GM18951 (cell line): ENCODE measurements around the gene TBC1D4.
"Not testable (repeated sequence)": the region's sequence is repeated elsewhere in the genome, so short reads cannot be mapped to it uniquely, and the experiment has no call there.

Experiments
- POLR2A ChIP-seq: IDR thresholded peaks from 4 replicates; pipeline ENCODE4 v1.6.1; 2011; ENCODE audit warnings: mild to moderate bottlenecking; ENCODE audit not compliant: insufficient read length, insufficient read depth; ENCODE audit errors: extremely low read depth
- in situ Hi-C: fragments of 300-500 bp; cut with MboI; formaldehyde crosslinking; loops from one replicate; pipeline ENCODE4 v1.12.0; 2022; ENCODE audit warnings: low sequenced_read_pairs, mixed read lengths, inconsistent platforms; ENCODE audit not compliant: unreplicated experiment

Gene TBC1D4

DNA sequence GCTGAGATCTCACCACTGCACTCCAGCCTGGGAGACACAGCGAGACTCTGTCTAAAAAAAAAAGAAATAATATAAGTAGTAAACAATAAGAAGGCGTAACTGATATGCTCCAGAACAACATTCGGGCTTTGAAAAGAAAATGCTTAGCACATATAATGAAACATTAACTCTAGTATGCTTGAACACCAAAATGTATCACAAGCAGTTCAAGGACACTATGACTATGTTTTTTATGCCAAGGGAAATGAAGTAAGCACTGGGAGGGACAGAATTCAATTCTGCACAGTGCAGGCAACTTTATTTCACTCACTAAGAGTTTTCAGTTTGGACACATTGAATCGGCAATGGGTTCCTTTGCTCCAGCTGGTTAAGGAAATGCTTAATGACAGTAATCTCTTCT lies 178.7 kb downstream of the TBC1D4 start:
- no peak for TF ChIP-seq POLR2A
- in situ Hi-C loops, result no loop called here

DNA sequence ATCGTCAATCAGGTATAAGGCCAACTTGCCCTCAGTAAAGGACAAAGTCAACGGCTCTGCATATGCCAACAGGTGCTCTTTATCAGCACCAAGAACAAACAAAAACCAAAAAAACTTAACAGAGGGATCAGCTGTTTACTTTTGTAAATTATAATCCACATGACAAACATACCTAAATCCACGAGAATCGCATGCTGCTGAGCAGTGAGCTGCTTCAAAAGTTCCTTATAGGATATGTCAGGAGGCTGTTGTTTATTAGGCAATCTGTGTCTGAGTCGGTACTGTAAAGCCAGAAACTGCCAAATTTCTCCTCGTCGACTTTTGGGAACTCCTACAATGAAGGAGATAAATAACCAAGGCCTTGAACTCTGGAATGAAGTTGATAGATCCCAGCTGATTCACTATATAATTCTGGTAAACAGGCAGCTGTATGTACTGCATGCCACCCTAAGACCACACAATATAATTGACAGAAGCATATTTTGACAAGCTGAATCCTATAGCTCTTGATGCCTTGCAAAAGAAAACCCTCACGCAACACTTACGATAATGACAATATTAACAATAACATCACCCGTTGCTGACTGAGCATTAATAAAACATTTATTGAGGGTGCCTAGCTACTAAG lies 179.8 kb downstream of the TBC1D4 start:
- no peak for TF ChIP-seq POLR2A
- in situ Hi-C loops, result no loop called here

DNA sequence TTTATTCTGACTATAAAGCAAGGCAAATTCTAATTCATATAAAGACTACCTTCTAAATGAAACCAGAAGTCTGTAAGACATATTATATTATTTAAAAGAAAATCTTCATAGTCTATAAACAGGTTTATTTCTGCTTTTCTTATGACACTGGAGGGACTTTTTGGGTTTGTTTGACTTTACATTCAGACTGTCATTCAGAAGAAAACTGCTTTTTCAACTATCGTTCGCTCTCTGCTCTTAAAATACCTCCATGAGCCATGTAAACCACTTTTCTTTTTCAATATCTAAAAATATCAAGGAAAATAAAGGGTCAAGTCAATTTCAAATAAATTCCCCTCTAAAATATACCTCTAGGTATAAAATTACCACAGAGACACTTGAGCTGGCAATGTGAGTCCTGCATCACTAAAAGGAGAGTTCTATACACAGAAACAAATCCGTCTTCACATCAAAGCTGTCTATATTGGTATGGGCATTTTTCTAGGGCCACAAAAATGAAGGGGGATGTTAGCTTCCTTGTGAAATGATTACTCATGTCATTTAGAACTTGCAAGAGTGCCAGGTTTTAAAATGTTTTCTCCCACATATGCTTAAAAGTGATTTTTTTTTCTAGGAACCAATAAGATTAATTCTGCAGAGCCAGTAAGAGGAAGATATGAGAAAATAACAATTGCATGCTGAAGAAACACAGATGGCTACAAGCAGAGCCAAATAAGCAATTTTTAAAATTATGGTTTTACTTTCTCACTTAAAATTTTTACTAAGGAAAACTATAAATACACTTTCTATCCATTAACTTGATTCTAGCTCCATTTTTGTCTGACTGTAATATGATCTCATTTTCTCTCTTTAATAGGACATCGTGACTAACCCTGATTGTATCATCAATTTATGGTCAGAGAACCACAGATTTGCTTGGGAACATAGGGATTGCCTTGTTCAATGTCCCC lies 181.8 kb downstream of the TBC1D4 start:
- in situ Hi-C loops, result no loop called here
- TF ChIP-seq POLR2A, result no peak

DNA sequence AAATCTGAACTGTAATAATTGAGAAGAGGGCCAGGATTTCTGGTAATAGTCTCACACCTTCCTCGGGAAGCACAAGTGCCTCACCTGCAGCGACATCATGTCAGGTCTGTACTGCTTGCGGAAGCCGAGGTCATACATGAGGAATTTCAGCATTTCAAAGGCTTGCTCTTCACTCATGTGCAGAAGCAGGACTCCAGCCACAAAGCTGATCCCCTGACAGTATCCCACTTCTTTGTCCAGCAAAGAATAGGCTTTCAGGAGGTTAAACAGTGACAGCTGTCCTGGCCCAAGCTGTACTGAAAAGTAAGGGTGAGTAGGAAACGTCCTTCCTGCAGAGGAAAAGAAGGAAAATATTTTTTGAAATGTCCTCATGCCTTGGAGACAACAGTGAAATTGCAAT lies 182.7 kb downstream of the TBC1D4 start:
- in situ Hi-C loops, result no loop called here
- no peak for TF ChIP-seq POLR2A

DNA sequence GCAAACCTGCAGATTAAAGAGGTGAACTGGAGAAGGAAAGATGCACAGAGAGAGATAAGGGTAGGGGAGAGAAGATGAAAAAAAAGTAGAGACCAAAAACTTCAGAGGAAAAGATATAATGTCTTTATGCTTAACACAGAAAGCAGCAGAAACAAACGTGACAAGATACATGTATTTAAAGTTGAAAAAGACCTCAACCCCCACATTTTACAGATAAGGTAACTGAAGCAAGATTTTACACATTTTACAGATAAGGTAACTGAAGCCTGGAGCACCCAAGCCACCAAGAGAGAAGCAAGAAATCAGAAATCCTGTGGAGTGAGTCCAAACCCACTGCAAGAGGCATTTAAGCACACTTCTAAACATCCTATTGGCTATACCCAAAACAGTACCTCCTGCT lies 185.3 kb downstream of the TBC1D4 start:
- in situ Hi-C loops, result no loop called here
- TF ChIP-seq POLR2A, result no peak

DNA sequence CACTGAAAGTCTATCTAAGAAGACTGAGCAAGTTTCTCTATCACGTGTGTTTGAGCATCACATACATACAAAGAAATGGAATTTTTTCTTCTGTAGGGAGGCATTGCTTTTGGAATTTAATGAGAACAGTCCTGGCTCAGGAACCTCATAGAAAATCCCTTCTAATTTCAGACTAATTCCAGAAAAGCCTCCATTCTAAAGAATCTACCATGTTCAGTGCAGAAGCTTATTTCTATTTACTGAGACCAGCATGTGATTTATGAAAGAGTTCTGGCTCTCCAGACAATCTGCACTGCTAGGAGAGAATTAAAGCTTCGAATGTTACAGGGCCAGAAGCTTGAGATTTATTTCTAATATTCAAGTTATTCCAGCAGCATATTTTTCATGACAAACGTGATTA lies 186.8 kb downstream of the TBC1D4 start:
- in situ Hi-C loops, result no loop called here
- no peak for TF ChIP-seq POLR2A

DNA sequence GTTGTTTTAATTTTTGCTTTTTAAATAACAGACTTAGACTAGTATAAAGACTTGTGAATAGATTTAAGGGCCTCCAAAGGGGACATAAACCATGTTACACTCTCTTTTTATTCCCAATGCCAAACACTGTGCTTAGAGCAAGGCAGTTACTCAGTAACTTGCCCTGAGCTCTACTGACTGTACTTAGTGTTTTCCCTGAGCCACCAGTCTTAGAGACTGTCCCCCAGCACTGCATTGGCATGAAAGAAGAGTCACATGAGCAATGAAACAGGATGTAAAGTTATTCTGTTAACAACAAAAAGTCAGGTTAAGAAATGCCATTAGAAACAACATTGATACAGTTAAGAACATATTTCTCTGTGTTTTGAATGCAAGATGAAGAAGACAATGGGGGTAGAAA lies 187.9 kb downstream of the TBC1D4 start:
- no peak for TF ChIP-seq POLR2A
- in situ Hi-C loops, result no loop called here

DNA sequence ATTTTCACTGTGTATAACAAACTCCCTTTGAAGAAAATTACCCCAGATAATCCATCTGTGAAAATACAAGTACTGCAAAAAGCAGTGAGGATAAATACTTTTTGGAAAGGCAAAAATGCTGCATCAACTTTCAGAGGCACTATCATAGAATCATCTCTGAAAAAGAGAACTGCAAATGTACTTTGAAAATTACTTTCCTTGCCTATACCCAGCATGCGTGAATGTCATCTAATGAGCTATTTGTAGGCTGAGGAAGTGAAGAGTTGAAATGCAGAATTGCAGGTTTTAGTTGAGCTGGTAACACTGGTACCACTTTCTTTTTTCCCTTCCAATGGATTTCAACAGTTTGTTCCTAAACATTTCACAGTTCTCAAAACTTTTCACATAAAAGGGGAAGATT lies 196.7 kb downstream of the TBC1D4 start:
- no peak for TF ChIP-seq POLR2A
- in situ Hi-C loops, result no loop called here

DNA sequence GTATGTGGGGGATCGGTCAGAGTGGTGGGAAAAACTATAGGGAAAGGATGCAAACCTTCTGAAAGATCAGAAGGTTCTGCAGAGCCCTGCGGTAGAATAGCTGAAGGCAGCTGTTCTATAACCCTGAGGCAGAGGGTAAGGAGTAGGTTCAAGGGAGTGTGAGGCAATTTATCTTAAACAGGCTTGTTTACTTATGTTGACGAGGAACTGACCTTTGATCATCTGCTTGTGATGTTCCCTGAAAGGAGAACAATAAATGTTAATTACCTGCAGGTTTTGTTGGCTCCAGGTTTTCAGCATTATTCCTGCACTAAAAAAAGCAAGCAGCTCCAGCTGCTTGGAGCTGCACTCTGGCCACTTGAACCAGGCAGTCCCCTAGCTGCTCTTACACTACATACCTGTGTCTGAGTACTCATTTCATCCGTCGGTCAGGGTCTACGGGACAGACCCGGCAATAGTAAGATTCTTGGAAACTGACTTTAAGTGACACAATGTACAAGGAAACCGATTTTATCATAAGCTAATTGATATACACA lies 202.1 kb downstream of the TBC1D4 start:
- TF ChIP-seq POLR2A, result no peak
- in situ Hi-C loops, result no loop called here

DNA sequence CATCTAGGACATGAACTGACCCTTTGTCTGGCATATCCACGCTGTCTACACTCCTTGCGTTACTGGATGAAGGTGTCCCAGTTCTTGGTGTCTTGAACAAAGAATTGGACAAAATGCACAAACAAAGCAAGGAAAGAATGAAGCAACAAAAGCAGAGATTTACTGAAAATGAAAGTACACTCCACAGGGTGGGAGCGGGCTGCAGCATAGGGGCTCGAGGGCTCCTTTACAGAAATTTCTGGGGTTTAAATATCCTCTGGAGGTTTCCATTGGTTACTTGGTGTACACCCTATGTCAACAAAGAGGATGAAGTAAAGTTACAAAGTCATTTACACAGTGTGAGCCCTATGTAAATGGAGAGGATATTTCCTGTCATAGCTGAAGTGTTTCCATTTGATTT lies 208.3 kb downstream of the TBC1D4 start:
- in situ Hi-C loops, result not testable (repeated sequence)

DNA sequence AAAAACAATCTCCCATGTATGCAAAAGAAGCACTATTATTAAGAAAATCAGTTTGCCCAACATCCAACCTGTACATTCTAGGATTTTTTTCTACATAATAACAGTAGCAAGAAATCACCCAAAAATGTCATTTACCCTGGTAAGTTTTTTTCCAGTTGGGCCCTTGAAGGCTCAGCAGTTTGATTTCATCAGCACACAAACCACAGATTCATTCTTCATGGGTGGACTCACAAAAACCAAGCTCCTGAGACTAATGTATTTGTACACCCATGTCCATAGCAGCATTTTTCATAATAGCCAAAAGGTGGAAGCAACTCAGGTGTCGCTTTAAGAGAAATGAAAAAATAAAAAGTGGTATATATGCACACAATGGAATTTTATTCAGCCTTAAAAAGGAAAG lies 210.1 kb downstream of the TBC1D4 start:
- in situ Hi-C loops, result no loop called here
- no peak for TF ChIP-seq POLR2A

DNA sequence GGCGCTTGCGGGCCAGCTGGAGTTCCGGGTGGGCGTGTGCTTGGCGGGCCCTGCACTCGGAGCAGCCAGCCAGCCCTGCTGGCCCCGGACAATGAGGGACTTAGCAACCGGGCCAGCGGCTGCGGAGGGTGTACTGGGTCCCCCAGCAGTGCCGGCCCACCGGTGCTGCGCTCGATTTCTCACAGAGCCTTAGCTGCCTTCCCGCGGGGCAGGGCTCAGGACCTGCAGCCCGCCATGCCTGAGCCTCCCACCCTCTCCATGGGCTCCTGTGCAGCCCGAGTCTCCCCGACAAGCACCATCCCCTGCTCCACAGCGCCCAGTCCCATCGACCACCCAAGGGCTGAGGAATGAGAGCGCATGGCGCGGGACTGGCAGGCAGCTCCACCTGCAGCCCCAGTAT lies 213.5 kb downstream of the TBC1D4 start:
- in situ Hi-C loops, result not testable (repeated sequence)

DNA sequence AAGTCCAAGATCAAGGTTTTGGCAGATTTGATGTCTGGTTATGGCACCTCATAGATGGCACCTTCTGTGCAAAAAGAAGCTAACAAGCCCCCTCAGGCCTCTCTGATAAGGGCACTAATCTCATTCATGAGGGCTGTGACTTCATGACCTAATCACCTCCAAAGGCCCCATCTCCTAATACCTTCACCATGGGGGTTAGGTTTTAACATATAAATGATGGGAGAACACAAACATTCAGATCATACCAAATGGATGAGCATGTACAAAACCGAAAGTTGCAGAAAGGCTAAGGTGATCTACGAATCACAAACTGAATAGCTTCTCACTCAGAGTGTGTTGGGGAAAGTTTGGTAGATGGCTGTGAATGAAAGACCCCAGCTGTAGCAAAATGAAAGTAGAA lies 217.4 kb downstream of the TBC1D4 start:
- in situ Hi-C loops, result no loop called here
- no peak for TF ChIP-seq POLR2A
